Glomerular endothelial cell (primary cell): ENCODE results near the gene RYR3. TPM values are rescaled to one million over a fixed set of nuclear protein-coding genes. Genes with fewer than 3 reads are reported as not detected.

Source experiments
- DNase-seq: peaks from one replicate; pipeline ENCODE4 v3.0.0-alpha.2; 2011; ENCODE audit warnings: low read depth, low spot score; ENCODE audit errors: extremely low read depth
- total RNA-seq: library from RNA; depleted of rRNA; stranded (reverse); fragments of >200 nt; gene quantifications from 2 replicates; pipeline ENCODE4 v1.2.3, GENCODE V29; 2015

RYR3 gene
- total RNA-seq: 0.44 TPM in 1 of 2 replicates, not detected in the other

- DNase-seq: no peak
Measured at GRCh38 chr15:33310481-33311311, at the start of gene RYR3. TSS of gene RYR3 (plus strand) at chr15:33310967. CDS start at chr15:33311046, 79 bp downstream.

- DNase-seq: no peak
Measured at GRCh38 chr15:33262306-33262705, 48.5 kb upstream of the RYR3 start.

- DNase-seq: no peak
Measured at GRCh38 chr15:33277689-33278088, 33.1 kb upstream of the RYR3 start.

GRCh38 chr15:33278816-33279612, 31.8 kb upstream of the RYR3 start:
- peak; percentile 62 for DNase-seq

DNA sequence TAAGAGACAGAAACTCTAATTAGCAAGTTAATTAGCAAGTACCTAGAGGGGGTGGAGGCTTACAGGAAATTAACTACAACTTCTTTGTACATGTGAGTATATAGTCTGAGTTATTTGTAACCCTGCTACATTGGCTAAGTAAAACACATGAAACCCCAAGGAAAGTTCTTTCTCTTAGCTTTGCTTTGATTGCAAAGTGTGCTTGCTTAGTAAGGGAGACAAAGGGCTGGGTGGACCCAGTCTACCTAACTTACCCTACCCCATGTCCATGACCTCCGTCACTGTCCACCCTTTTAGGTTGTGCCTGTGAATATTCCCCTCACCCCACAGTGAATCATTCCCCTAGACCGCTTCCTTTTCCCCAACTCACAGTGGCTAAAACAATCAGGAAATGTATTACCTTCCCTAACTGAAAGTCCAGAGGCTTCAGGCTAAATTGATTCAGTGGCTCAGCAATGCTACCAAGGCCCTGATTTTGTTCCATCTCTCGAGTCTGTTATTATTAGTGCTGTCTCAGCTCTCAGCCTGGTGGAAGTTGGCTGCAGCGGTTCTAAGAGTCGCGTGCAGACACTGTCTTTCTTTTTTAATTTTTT, 31.1 kb upstream of the RYR3 start:
- DNase-seq: no peak

GRCh38 chr15:33282226-33283020, 28.3 kb upstream of the RYR3 start:
- DNase-seq: no peak

DNA sequence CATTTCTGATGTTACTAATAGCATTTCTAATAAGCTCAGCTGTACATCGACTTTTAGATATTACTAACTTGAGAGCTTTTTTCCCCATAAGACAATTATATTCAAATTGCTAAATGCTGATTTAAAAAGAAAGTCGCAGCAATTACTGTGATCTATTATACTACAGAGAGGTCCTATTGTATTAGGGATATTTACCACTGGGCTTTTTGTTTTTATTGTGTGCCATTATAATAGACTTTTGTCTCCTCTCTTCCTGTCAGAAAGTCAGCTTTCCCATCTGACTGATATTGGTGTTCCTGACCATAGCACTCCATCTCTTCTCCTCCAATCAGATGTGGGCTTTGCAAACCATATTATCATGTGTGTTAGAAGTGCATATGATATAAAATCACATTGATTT, 27.2 kb upstream of the RYR3 start:
- DNase-seq: no peak

GRCh38 chr15:33284336-33284735, 26.4 kb upstream of the RYR3 start:
- DNase-seq: no peak

- DNase-seq: no peak
Measured at GRCh38 chr15:33292717-33293307, 18.0 kb upstream of the RYR3 start.

DNA sequence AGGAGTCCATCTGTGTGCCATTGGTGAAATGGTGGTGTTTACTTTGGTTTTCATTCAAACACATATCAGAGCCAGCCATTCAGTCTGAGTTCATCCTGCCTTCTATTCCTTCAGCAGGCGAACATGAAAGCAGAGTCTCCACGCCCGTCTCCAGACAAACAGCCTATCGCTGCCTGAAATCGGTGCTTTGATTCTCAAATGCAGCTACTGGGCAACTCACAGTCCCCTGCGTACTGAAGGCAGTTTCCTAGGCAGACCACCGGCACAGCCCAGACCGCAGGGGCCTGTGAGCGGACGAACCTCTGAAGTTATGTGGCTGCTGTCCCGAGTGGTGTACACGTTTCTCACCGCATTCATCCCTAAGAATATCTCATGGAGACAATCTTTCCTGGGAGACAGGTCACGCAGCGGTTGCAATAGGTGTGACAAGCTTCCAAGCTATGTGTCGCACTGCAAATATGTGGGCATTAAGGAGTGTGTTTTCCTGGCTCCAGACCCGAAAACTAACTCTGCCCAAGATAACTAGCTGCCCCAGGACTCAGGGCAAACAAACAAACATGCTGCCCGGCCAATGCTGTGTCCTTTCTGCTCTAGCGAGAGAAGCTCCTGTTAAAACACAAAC, 16.9 kb upstream of the RYR3 start:
- no peak for DNase-seq

DNA sequence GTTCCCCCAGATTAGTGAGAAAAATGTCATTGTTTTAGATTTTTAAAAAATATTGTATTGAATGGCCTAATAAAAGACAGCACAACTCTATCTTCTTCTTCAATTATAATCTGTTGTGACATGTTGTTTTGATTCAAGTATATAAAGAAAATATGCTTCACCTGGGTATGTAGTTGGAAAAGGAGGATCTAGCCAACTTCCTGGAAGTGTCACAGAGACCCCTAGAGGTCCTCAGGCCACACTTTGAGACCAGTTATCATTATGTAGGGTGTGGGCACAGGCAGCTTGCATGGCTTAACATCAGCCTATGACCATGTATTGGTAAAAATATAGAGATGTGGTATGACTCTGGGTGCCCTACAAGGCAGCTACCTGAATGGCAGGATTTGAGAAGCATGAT, 14.7 kb upstream of the RYR3 start:
- no peak for DNase-seq

GRCh38 chr15:33296856-33297255, 13.9 kb upstream of the RYR3 start:
- DNase-seq: no peak

GRCh38 chr15:33298631-33299030, 12.1 kb upstream of the RYR3 start:
- no peak for DNase-seq

DNA sequence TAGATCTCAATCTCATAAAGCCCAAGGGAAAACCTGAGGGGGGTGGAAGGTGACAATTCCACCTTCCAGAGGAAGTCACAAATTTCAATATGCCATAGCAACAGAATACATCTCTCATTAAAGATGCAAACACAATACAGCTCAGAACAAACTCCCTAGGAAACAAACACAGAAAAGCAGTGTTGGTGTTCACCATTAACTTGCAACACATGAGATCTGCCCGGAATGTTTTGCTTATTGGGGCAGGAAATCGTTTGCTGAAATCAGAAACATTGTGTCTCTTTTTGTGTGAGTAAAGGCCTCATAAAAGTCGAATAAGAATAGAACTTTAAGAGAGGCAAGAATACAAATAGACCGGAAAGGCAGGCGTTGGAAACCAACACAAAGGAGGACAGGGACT, 5.8 kb upstream of the RYR3 start:
- no peak for DNase-seq

DNA sequence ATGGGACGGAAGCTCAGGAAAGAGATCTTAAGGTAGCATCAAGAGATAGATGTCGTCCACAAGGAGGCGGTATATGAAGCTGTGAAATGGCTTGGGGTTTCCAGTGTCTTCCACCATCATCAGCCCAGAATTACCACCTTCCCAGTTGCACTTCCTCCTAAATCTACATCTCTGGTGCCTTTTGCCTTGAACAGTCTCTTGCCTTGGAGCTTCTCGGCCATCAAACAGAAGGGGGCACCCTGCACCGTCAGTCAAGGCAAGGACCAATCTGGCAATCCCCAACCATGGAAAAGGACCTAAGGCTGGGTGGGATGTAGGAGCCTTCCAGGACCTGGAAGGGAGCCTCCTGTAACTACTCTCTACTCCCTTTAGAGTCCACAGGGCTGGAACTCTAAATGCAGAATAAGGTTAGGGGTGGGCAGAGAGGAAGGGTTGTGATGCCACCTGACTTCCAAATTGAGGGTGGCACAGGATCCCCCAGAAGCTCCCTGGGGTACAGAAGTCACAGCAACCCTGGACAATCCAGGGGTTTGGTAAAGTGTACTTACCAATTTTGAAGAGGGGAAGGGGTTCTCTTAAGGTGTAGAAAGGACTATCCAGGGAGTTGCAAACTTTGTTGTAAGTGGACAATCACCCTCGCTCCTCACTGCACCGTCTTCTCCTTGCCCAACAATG, 1.0 kb upstream of the RYR3 start:
- no peak for DNase-seq

DNA sequence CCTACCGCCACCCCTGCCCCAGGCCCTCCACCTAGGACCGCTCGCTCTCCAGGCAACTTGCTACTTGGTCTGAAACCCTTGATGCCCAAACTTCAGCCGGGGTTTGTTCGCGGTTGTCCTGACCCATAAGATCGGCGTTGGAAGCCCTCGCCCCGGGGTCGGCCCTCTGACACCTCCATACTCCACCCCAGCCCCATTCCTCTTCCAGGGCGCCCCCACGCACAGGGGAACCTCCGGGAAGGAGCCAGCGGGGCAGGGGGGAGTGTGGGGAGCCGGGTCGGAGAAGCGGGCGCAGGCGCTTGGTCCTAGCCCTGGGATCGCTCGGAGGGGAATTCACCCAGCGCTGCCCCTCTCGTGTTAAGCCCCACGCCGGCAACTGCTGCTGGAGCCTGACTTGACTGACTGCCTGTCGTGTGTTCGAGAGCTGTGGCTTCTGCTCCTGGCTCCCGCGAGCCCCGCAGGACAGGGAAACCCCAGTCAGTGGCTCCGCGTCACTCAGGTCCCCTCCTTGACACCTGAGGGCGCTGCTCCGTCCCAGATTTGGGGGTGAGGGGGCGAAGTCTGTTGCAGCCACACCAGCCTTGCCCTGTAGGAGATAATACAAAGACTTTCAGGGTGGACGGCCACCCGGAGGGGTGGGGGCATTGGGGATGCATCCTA, 675 bp downstream of the RYR3 start:
- DNase-seq: no peak

DNA sequence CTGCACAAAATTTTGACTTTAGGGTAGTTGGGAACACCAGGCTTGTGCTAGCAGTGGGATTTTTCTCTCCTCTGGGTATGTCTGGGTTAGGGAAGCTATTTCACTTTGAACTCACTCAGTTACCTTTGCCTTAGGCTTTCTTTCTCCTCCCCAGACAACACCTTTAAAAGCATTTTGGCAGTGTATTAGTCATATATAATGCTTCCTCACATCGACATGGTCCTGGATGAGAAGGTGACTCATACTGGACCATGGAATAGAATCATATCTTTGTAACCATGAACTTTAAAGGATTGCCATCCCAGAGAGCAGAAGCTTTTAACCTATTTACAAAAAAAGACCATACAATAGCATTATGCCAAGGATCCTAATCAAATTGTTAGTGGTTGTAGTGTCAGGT, 2.7 kb downstream of the RYR3 start:
- no peak for DNase-seq

- DNase-seq: no peak
Measured at GRCh38 chr15:33314069-33314468, 3.3 kb downstream of the RYR3 start.

- DNase-seq: no peak
Measured at GRCh38 chr15:33315044-33315443, 4.3 kb downstream of the RYR3 start.
